PC-3 (cell line): ENCODE results near the gene HNRNPH3. TPM values are rescaled to one million over a fixed set of nuclear protein-coding genes. Genes with fewer than 3 reads are reported as not detected.
"Not testable (repeated sequence)": the region's sequence is repeated elsewhere in the genome, so short reads cannot be mapped to it uniquely, and the experiment has no call there.

Experiments used
- ATAC-seq: fragments of 200-7000 bp; cut with Tn5 transposase; 2 replicates; pipeline ENCODE4 v1.9.1; 2020; ENCODE audit warnings: mild to moderate bottlenecking, moderate library complexity
- BruUV-seq: library from RNA; stranded (reverse); fragments of 400-500 nt; replicated peaks from 2 replicates; lab custom pipeline; 2021; lab: Mats Ljungman, UMichigan
- CTCF ChIA-PET: fragments of 300-600 bp; sonication (Branson Sonifier 250); formaldehyde crosslinking; loops from one replicate; lab custom pipeline; 2022; ENCODE audit warnings: antibody characterized with exemption; lab: Charles Lee
- POLR2A ChIA-PET: fragments of 300-600 bp; sonication (Branson Sonifier 250); formaldehyde crosslinking; loops from one replicate; lab custom pipeline; 2022; ENCODE audit warnings: antibody characterized with exemption; ENCODE audit not compliant: unreplicated experiment; lab: Charles Lee
- DNase-seq: peaks from one replicate; pipeline ENCODE4 v3.0.0-alpha.2; 2015
- H2AFZ ChIP-seq: fragments of 300-600 bp; sonication (generic); 2 replicates; pipeline ENCODE4 v1.6.0; 2016; ENCODE audit warnings: antibody characterized with exemption, low read length
- H3F3A ChIP-seq: fragments of 300-600 bp; sonication (generic); one replicate; pipeline ENCODE4 v1.6.0; 2017; ENCODE audit warnings: antibody characterized with exemption, low read length, control low read depth, mild to moderate bottlenecking; ENCODE audit not compliant: unreplicated experiment
- H3K27ac ChIP-seq: fragments of 300-600 bp; sonication (generic); 2 replicates; pipeline ENCODE4 v1.5.1; 2016; ENCODE audit warnings: mild to moderate bottlenecking, low read length
- H3K27me3 ChIP-seq: fragments of 300-600 bp; sonication (generic); 2 replicates; pipeline ENCODE4 v1.6.1; 2016; ENCODE audit warnings: low read length, mixed read lengths
- H3K36me3 ChIP-seq: fragments of 300-600 bp; sonication (generic); 2 replicates; pipeline ENCODE4 v1.6.1; 2016; ENCODE audit warnings: low read depth, mixed run types, low read length, mixed read lengths
- H3K4me1 ChIP-seq: fragments of 300-600 bp; sonication (generic); 2 replicates; pipeline ENCODE4 v1.5.1; 2016; ENCODE audit warnings: low read length; ENCODE audit not compliant: insufficient read depth
- H3K4me2 ChIP-seq: fragments of 300-600 bp; sonication (generic); 2 replicates; pipeline ENCODE4 v1.6.0; 2016; ENCODE audit warnings: low read length
- H3K4me3 ChIP-seq: fragments of 300-600 bp; sonication (generic); 2 replicates; pipeline ENCODE4 v1.5.1; 2016; ENCODE audit warnings: mild to moderate bottlenecking, low read length, mixed read lengths
- H3K79me2 ChIP-seq: fragments of 300-600 bp; sonication (generic); 2 replicates; pipeline ENCODE4 v1.6.1; 2017; ENCODE audit warnings: low read length, mixed read lengths
- H3K9ac ChIP-seq: fragments of 300-600 bp; sonication (generic); 2 replicates; pipeline ENCODE4 v1.6.0; 2016; ENCODE audit warnings: mild to moderate bottlenecking, low read length
- H3K9me2 ChIP-seq: fragments of 300-600 bp; sonication (generic); replicated peaks from 2 replicates; pipeline ENCODE4 v1.6.1; 2016; ENCODE audit warnings: mixed run types, low read length, mixed read lengths
- H3K9me3 ChIP-seq: fragments of 300-600 bp; sonication (generic); 2 replicates; pipeline ENCODE4 v1.6.1; 2016; ENCODE audit warnings: low read length, mixed read lengths
- H4K20me1 ChIP-seq: fragments of 300-600 bp; sonication (generic); 2 replicates; pipeline ENCODE4 v1.6.1; 2016; ENCODE audit warnings: low read length, mixed read lengths
- EZH2 ChIP-seq: fragments of 300-600 bp; sonication (generic); IDR thresholded peaks from one replicate; pipeline ENCODE4 v1.6.1; 2017; ENCODE audit warnings: antibody characterized with exemption, mild to moderate bottlenecking, low read length; ENCODE audit not compliant: unreplicated experiment
- EZH2phosphoT487 ChIP-seq: fragments of 300-600 bp; sonication (generic); IDR thresholded peaks from 2 replicates; pipeline ENCODE4 v1.6.1; 2018; ENCODE audit warnings: mild to moderate bottlenecking, antibody characterized with exemption, low read length, borderline replicate concordance
- intact Hi-C: fragments of 100-400 bp; cut with micrococcal nuclease; formaldehyde crosslinking; loops from 2 replicates; pipeline ENCODE4 v1.9.0; 2023
- total RNA-seq: library from RNA; depleted of rRNA; stranded (reverse); fragments of >200 nt; gene quantifications from 2 replicates; pipeline ENCODE4 v1.2.3, GENCODE V29; 2014
- TF ChIP-seq, protein P1 (sequence below): fragments of 300-600 bp; sonication (generic); conservative IDR thresholded peaks from 2 replicates; pipeline ENCODE4 v1.5.1; 2017; ENCODE audit warnings: antibody characterized with exemption, low read depth, mild to moderate bottlenecking, low read length

The HNRNPH3 gene
- total RNA-seq, 1 experiment from 2014 or later: 40.5 TPM

DNA sequence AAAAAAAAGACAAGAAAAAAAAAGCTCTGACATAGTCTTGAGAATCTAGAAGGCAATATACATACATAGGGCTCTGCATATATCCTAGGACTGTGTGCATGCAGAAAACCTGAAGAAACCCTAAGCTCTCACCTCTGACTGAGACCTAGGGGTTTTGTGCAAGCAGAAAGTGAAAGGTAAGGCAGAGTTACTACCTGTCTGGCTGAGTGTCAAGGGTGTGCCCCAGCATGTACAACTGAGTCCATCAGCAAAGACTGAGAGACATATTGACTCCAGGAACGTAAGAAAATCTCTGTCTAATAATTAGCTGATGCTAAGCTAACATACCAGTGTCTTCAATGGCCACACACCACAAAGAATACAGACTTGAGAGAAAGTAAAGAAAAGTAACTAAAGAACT lies 16.3 kb upstream of the HNRNPH3 start:
- Histone ChIP-seq H3K4me1 (no peaks in the 10 kb centered on the region), H4K20me1 (no peaks in the 10 kb centered on the region), H3K9me3 (peaks cover 9% of the 10 kb centered on the region; the same call in 1 of the 2 replicates), H3K27me3 (no peaks in the 10 kb centered on the region), H3K79me2 (no peaks in the 10 kb centered on the region), H2AFZ (no peak overlapping the region), H3K4me3 (no peak overlapping the region), H3K27ac (no peak overlapping the region), H3K36me3 (no peaks in the 10 kb centered on the region), H3K9me2 (no peaks in the 10 kb centered on the region), H3K9ac (no peak overlapping the region), H3K4me2 (no peak overlapping the region), H3F3A (no peaks in the 10 kb centered on the region)
- DNase-seq: no peak
- ChIA-PET POLR2A (interaction anchor here (0.6 kb wide), 1 partner anchor 499 kb away, joined by 3 read pairs; no protein-coding TSS in a partner anchor), CTCF (no interaction called here)
- TF ChIP-seq EZH2phosphoT487 (no peak), EZH2 (no peak)
- TF ChIP-seq, protein P1, sequence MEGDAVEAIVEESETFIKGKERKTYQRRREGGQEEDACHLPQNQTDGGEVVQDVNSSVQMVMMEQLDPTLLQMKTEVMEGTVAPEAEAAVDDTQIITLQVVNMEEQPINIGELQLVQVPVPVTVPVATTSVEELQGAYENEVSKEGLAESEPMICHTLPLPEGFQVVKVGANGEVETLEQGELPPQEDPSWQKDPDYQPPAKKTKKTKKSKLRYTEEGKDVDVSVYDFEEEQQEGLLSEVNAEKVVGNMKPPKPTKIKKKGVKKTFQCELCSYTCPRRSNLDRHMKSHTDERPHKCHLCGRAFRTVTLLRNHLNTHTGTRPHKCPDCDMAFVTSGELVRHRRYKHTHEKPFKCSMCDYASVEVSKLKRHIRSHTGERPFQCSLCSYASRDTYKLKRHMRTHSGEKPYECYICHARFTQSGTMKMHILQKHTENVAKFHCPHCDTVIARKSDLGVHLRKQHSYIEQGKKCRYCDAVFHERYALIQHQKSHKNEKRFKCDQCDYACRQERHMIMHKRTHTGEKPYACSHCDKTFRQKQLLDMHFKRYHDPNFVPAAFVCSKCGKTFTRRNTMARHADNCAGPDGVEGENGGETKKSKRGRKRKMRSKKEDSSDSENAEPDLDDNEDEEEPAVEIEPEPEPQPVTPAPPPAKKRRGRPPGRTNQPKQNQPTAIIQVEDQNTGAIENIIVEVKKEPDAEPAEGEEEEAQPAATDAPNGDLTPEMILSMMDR: no peak
- BruUV-seq: no TSS peak
- no peak for ATAC-seq
- intact Hi-C loops: no loop called here

DNA sequence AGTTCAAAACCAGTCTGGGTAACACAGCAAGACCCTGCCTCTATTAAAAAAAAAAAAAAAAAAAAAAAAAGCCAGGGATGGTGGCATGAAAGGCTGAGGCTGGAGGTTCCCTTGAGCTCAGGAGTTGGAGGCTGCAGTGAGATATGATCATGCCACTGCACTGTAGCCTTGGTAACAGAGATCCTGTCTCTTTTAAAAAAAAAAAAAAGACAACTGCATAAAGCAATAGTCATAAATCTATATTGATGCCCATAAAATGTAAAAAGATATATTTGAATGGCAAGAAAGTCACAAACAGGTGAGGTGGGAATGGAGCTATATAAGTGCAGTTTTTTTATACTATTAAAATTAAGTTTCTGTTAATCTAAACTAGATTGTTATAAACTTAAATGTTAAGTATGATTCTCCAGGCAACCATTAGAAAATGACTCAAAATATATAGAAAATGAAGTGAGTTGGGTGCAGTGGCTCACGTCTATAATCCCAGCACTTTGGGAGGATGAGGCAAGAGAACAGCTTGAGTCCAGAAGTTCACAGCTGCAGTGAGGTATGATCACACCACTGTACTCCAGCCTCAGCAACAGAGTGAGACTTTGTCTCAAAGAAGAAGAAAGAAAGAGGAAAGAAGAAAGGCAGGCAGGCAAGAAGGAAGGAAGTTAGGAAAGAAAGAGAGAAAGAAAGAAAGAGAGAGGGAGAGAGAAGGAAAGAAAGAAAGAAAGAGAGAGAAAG lies 13.4 kb upstream of the HNRNPH3 start:
- no TSS peak for BruUV-seq

DNA sequence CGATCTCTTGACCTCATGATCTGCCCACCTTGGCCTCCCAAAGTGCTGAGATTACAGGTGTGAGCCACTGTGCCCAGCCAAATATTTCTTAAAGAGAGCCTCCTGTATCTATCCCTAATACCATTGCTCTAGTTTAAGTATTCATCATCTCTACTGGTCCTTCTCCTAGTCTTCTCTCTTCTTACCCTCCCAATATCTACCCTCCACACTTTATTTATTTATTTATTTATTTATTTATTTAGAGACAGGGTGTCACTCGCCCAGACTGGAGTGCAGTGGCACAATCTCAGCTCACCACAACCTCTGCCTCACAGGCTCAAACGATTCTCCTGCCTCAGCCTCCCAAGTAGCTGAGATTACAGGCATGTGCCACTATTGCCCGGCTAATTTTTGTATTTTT lies 7.5 kb upstream of the HNRNPH3 start:
- intact Hi-C loops, H3K9me3 ChIP-seq, H3K27ac ChIP-seq, H3F3A ChIP-seq, H3K9me2 ChIP-seq, H3K36me3 ChIP-seq, H3K4me3 ChIP-seq, H3K9ac ChIP-seq, H4K20me1 ChIP-seq, H3K27me3 ChIP-seq, H3K4me2 ChIP-seq, CTCF ChIA-PET, H3K79me2 ChIP-seq, BruUV-seq, H2AFZ ChIP-seq, ATAC-seq, DNase-seq: not testable (repeated sequence)
- POLR2A ChIA-PET: interaction anchor here (0.6 kb wide), 1 partner anchor 22 kb away, joined by 3 read pairs; no protein-coding TSS in a partner anchor
- H3K4me1 ChIP-seq: peaks cover 15% of the 10 kb centered on the region

More for the DNA sequence above, 13.4 kb upstream of the HNRNPH3 start:
- no peak overlapping the region for H3K4me3 ChIP-seq
- ChIA-PET CTCF (no interaction called here), POLR2A (interaction anchor here (0.7 kb wide), 1 partner anchor 231 kb away, joined by 9 read pairs; no protein-coding TSS in a partner anchor)
- H3K79me2 ChIP-seq: no peaks in the 10 kb centered on the region
- no peak overlapping the region for H2AFZ ChIP-seq
- H3K4me1 ChIP-seq: no peaks in the 10 kb centered on the region
- DNase-seq: no peak
- no peak overlapping the region for H3K27ac ChIP-seq
- TF ChIP-seq EZH2 (no peak), EZH2phosphoT487 (no peak)
- TF ChIP-seq, protein P1: no peak
- H3K4me2 ChIP-seq: no peak overlapping the region
- no peak for ATAC-seq
- H3K9me2 ChIP-seq: no peaks in the 10 kb centered on the region
- no peaks in the 10 kb centered on the region for H4K20me1 ChIP-seq
- intact Hi-C loops: no loop called here
- H3F3A ChIP-seq: no peaks in the 10 kb centered on the region
- no peak overlapping the region for H3K9ac ChIP-seq
- H3K36me3 ChIP-seq: no peaks in the 10 kb centered on the region
- peaks cover 9% of the 10 kb centered on the region; the same call in 1 of the 2 replicates for H3K9me3 ChIP-seq
- H3K27me3 ChIP-seq: no peaks in the 10 kb centered on the region
